Measurements from ENCODE around the gene TANC1. TPM values are rescaled to one million over a fixed set of nuclear protein-coding genes. Genes with fewer than 3 reads are reported as not detected.

The TANC1 gene
- total and polyA plus RNA-seq, 4 experiments from 2014 or later, result 0.35 to 0.79 (median 0.50) TPM; not detected in 1

- no peak overlapping the region for H3K27ac Mint-ChIP-seq
- Histone ChIP-seq H3K4me3 (ENCODE audit: low read length in 2 of 2) (no peak overlapping the region), H3K27ac (ENCODE audit: low read depth, low read length) (no peak overlapping the region), H3K27me3 (ENCODE audit: insufficient read depth, low read length) (no peaks in the 10 kb centered on the region), H3K9me3 (ENCODE audit: control insufficient read depth in 1 of 2, low read length in 2 of 2) (no peaks in the 10 kb centered on the region), H3K4me1 (ENCODE audit: insufficient read depth, low read length) (no peaks in the 10 kb centered on the region), H3K36me3 (ENCODE audit: insufficient read depth, low read length) (no peaks in the 10 kb centered on the region)
- peaks cover 0 to 2% (median 0%) of the 10 kb centered on the region in 4 donors for H3K4me1 Mint-ChIP-seq
- peaks cover 0 to 5% of the 10 kb centered on the region in 2 donors for H3K36me3 Mint-ChIP-seq
- peaks cover 0 to 3% (median 0%) of the 10 kb centered on the region in 8 donors for H3K9me3 Mint-ChIP-seq
- H3K27me3 Mint-ChIP-seq, result peaks cover 2 to 9% of the 10 kb centered on the region in 2 donors
- intact Hi-C loops (cut with micrococcal nuclease), result no loop called here
- DNase-seq, result no peak
- H3K4me3 Mint-ChIP-seq, result no peak overlapping the region
- CTCF ChIA-PET (ENCODE audit: partially characterized antibody), result no interaction called here
- POLR2A ChIA-PET (ENCODE audit: partially characterized antibody), result no interaction called here
These were observed 75.3 kb downstream of the TANC1 start for GRCh38 chr2:159043710-159044109.

- Histone ChIP-seq H3K27me3 (ENCODE audit: insufficient read depth, low read length) (no peaks in the 10 kb centered on the region), H3K9me3 (ENCODE audit: control insufficient read depth in 1 of 2, low read length in 2 of 2) (no peaks in the 10 kb centered on the region), H3K36me3 (ENCODE audit: insufficient read depth, low read length) (no peaks in the 10 kb centered on the region), H3K27ac (ENCODE audit: low read depth, low read length) (no peak overlapping the region), H3K4me1 (ENCODE audit: insufficient read depth, low read length) (no peaks in the 10 kb centered on the region), H3K4me3 (ENCODE audit: low read length in 2 of 2) (no peak overlapping the region)
- Mint-ChIP-seq H3K36me3 (peaks cover 0 to 5% of the 10 kb centered on the region in 2 donors), H3K27me3 (peaks cover 2 to 11% of the 10 kb centered on the region in 2 donors), H3K27ac (no peak overlapping the region), H3K4me1 (peaks cover 0 to 2% (median 0%) of the 10 kb centered on the region in 4 donors), H3K4me3 (no peak overlapping the region), H3K9me3 (peaks cover 0 to 2% (median 0%) of the 10 kb centered on the region in 8 donors)
- intact Hi-C loops (cut with micrococcal nuclease), result no loop called here
- POLR2A ChIA-PET (ENCODE audit: partially characterized antibody), result no interaction called here
- CTCF ChIA-PET (ENCODE audit: partially characterized antibody), result no interaction called here
- no peak for DNase-seq
These were observed 76.4 kb downstream of the TANC1 start for GRCh38 chr2:159044804-159045286.

GRCh38 chr2:159045545-159046454 lies 77.4 kb downstream of the TANC1 start:
- H3K4me1 ChIP-seq (ENCODE audit: insufficient read depth, low read length), result no peaks in the 10 kb centered on the region
- no peak overlapping the region for H3K4me3 Mint-ChIP-seq
- POLR2A ChIA-PET (ENCODE audit: partially characterized antibody), result no interaction called here
- H3K27me3 Mint-ChIP-seq, result peaks cover 2 to 11% of the 10 kb centered on the region in 2 donors
- DNase-seq, result no peak
- H3K4me3 ChIP-seq (ENCODE audit: low read length in 2 of 2), result no peak overlapping the region
- no peak overlapping the region for H3K27ac ChIP-seq (ENCODE audit: low read depth, low read length)
- no peaks in the 10 kb centered on the region for H3K27me3 ChIP-seq (ENCODE audit: insufficient read depth, low read length)
- peaks cover 0 to 2% (median 0%) of the 10 kb centered on the region in 4 donors for H3K4me1 Mint-ChIP-seq
- peaks cover 0 to 5% of the 10 kb centered on the region in 2 donors for H3K36me3 Mint-ChIP-seq
- H3K27ac Mint-ChIP-seq, result no peak overlapping the region
- H3K9me3 ChIP-seq (ENCODE audit: control insufficient read depth in 1 of 2, low read length in 2 of 2), result no peaks in the 10 kb centered on the region
- peaks cover 0 to 2% (median 0%) of the 10 kb centered on the region in 8 donors for H3K9me3 Mint-ChIP-seq
- intact Hi-C loops (cut with micrococcal nuclease), result no loop called here
- CTCF ChIA-PET (ENCODE audit: partially characterized antibody), result no interaction called here
- no peaks in the 10 kb centered on the region for H3K36me3 ChIP-seq (ENCODE audit: insufficient read depth, low read length)

GRCh38 chr2:159046966-159047365 lies 78.5 kb downstream of the TANC1 start:
- Histone ChIP-seq H3K4me1 (ENCODE audit: insufficient read depth, low read length) (no peaks in the 10 kb centered on the region), H3K9me3 (ENCODE audit: control insufficient read depth in 1 of 2, low read length in 2 of 2) (no peaks in the 10 kb centered on the region), H3K4me3 (ENCODE audit: low read length in 2 of 2) (no peak overlapping the region), H3K36me3 (ENCODE audit: insufficient read depth, low read length) (no peaks in the 10 kb centered on the region), H3K27me3 (ENCODE audit: insufficient read depth, low read length) (no peaks in the 10 kb centered on the region), H3K27ac (ENCODE audit: low read depth, low read length) (no peak overlapping the region)
- intact Hi-C loops (cut with micrococcal nuclease), result no loop called here
- H3K4me1 Mint-ChIP-seq, result peaks cover 0 to 2% (median 0%) of the 10 kb centered on the region in 4 donors
- H3K9me3 Mint-ChIP-seq, result peaks cover 0 to 1% (median 0%) of the 10 kb centered on the region in 8 donors
- no peak for DNase-seq
- no peak overlapping the region for H3K27ac Mint-ChIP-seq
- no peak overlapping the region for H3K4me3 Mint-ChIP-seq
- H3K27me3 Mint-ChIP-seq, result peaks cover 4 to 15% of the 10 kb centered on the region in 2 donors
- ChIA-PET POLR2A (ENCODE audit: partially characterized antibody) (no interaction called here), CTCF (ENCODE audit: partially characterized antibody) (no interaction called here)
- H3K36me3 Mint-ChIP-seq, result peaks cover 0 to 5% of the 10 kb centered on the region in 2 donors

GRCh38 chr2:159050426-159050825 lies 82.0 kb downstream of the TANC1 start:
- no peaks in the 10 kb centered on the region for H3K9me3 ChIP-seq (ENCODE audit: control insufficient read depth in 1 of 2, low read length in 2 of 2)

GRCh38 chr2:159051133-159051532 lies 82.7 kb downstream of the TANC1 start:
- CTCF ChIA-PET (ENCODE audit: partially characterized antibody), result no interaction called here
- no peak overlapping the region for H3K27ac Mint-ChIP-seq
- no peak overlapping the region for H3K4me3 Mint-ChIP-seq
- POLR2A ChIA-PET (ENCODE audit: partially characterized antibody), result interaction anchor here (0.5 kb wide), 1 partner anchor 39 kb away, joined by 3 read pairs; no protein-coding TSS in a partner anchor
- DNase-seq, result no peak
- no peaks in the 10 kb centered on the region for H3K9me3 Mint-ChIP-seq
- H3K27me3 Mint-ChIP-seq, result peaks cover 4 to 13% of the 10 kb centered on the region in 2 donors
- H3K27me3 ChIP-seq (ENCODE audit: insufficient read depth, low read length), result no peaks in the 10 kb centered on the region
- no peak overlapping the region for H3K27ac ChIP-seq (ENCODE audit: low read depth, low read length)
- H3K4me3 ChIP-seq (ENCODE audit: low read length in 2 of 2), result no peak overlapping the region
- H3K36me3 ChIP-seq (ENCODE audit: insufficient read depth, low read length), result no peaks in the 10 kb centered on the region
- H3K36me3 Mint-ChIP-seq, result no peaks in the 10 kb centered on the region
- peaks cover 0 to 2% (median 0%) of the 10 kb centered on the region in 4 donors for H3K4me1 Mint-ChIP-seq
- no peaks in the 10 kb centered on the region for H3K4me1 ChIP-seq (ENCODE audit: insufficient read depth, low read length)
- no peaks in the 10 kb centered on the region for H3K9me3 ChIP-seq (ENCODE audit: control insufficient read depth in 1 of 2, low read length in 2 of 2)
- intact Hi-C loops (cut with micrococcal nuclease), result no loop called here

More at GRCh38 chr2:159050426-159050825, 82.0 kb downstream of the TANC1 start:
- Mint-ChIP-seq H3K27me3 (peaks cover 4 to 13% of the 10 kb centered on the region in 2 donors), H3K4me3 (no peak overlapping the region), H3K27ac (no peak overlapping the region), H3K36me3 (no peaks in the 10 kb centered on the region), H3K9me3 (no peaks in the 10 kb centered on the region), H3K4me1 (peaks cover 0 to 2% (median 0%) of the 10 kb centered on the region in 4 donors)
- intact Hi-C loops (cut with micrococcal nuclease), result no loop called here
- Histone ChIP-seq H3K4me3 (ENCODE audit: low read length in 2 of 2) (no peak overlapping the region), H3K36me3 (ENCODE audit: insufficient read depth, low read length) (no peaks in the 10 kb centered on the region), H3K27me3 (ENCODE audit: insufficient read depth, low read length) (no peaks in the 10 kb centered on the region), H3K27ac (ENCODE audit: low read depth, low read length) (no peak overlapping the region), H3K4me1 (ENCODE audit: insufficient read depth, low read length) (no peaks in the 10 kb centered on the region)
- DNase-seq, result no peak
- ChIA-PET POLR2A (ENCODE audit: partially characterized antibody) (interaction anchor here (0.5 kb wide), 1 partner anchor 40 kb away, joined by 3 read pairs; no protein-coding TSS in a partner anchor), CTCF (ENCODE audit: partially characterized antibody) (no interaction called here)

- no peak for DNase-seq
- intact Hi-C loops (cut with micrococcal nuclease), result no loop called here
- CTCF ChIA-PET (ENCODE audit: partially characterized antibody), result no interaction called here
- no peak overlapping the region for H3K4me3 ChIP-seq (ENCODE audit: low read length in 2 of 2)
- H3K36me3 ChIP-seq (ENCODE audit: insufficient read depth, low read length), result no peaks in the 10 kb centered on the region
- Mint-ChIP-seq H3K27ac (no peak overlapping the region), H3K36me3 (no peaks in the 10 kb centered on the region), H3K9me3 (no peaks in the 10 kb centered on the region), H3K27me3 (peaks cover 4 to 13% of the 10 kb centered on the region in 2 donors), H3K4me1 (peaks cover 0 to 2% (median 0%) of the 10 kb centered on the region in 4 donors), H3K4me3 (no peak overlapping the region)
- H3K27me3 ChIP-seq (ENCODE audit: insufficient read depth, low read length), result no peaks in the 10 kb centered on the region
- no peaks in the 10 kb centered on the region for H3K4me1 ChIP-seq (ENCODE audit: insufficient read depth, low read length)
- H3K27ac ChIP-seq (ENCODE audit: low read depth, low read length), result no peak overlapping the region
- POLR2A ChIA-PET (ENCODE audit: partially characterized antibody), result no interaction called here
- H3K9me3 ChIP-seq (ENCODE audit: control insufficient read depth in 1 of 2, low read length in 2 of 2), result no peaks in the 10 kb centered on the region
These were observed 83.2 kb downstream of the TANC1 start for GRCh38 chr2:159051661-159052060.

All from CD4-positive, alpha-beta memory T cell (primary cell).